GM12874 (cell line): ENCODE measurements around the gene PSMD5.

Experiments used
- TF ChIP-seq, protein P1 (sequence below): IDR thresholded peaks from 2 replicates; pipeline ENCODE4 v1.5.1; 2011; ENCODE audit warnings: low read depth, mild to moderate bottlenecking, control low read depth, low read length, moderate library complexity; ENCODE audit not compliant: insufficient read depth

PSMD5 gene

GRCh38 chr9:120842685-120843485 lies at the start of gene PSMD5:
TSS of gene PSMD5 (minus strand) at chr9:120842922. CDS start at chr9:120842909, 13 bp downstream.
- TF ChIP-seq, protein P1, sequence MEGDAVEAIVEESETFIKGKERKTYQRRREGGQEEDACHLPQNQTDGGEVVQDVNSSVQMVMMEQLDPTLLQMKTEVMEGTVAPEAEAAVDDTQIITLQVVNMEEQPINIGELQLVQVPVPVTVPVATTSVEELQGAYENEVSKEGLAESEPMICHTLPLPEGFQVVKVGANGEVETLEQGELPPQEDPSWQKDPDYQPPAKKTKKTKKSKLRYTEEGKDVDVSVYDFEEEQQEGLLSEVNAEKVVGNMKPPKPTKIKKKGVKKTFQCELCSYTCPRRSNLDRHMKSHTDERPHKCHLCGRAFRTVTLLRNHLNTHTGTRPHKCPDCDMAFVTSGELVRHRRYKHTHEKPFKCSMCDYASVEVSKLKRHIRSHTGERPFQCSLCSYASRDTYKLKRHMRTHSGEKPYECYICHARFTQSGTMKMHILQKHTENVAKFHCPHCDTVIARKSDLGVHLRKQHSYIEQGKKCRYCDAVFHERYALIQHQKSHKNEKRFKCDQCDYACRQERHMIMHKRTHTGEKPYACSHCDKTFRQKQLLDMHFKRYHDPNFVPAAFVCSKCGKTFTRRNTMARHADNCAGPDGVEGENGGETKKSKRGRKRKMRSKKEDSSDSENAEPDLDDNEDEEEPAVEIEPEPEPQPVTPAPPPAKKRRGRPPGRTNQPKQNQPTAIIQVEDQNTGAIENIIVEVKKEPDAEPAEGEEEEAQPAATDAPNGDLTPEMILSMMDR, result no peak

DNA sequence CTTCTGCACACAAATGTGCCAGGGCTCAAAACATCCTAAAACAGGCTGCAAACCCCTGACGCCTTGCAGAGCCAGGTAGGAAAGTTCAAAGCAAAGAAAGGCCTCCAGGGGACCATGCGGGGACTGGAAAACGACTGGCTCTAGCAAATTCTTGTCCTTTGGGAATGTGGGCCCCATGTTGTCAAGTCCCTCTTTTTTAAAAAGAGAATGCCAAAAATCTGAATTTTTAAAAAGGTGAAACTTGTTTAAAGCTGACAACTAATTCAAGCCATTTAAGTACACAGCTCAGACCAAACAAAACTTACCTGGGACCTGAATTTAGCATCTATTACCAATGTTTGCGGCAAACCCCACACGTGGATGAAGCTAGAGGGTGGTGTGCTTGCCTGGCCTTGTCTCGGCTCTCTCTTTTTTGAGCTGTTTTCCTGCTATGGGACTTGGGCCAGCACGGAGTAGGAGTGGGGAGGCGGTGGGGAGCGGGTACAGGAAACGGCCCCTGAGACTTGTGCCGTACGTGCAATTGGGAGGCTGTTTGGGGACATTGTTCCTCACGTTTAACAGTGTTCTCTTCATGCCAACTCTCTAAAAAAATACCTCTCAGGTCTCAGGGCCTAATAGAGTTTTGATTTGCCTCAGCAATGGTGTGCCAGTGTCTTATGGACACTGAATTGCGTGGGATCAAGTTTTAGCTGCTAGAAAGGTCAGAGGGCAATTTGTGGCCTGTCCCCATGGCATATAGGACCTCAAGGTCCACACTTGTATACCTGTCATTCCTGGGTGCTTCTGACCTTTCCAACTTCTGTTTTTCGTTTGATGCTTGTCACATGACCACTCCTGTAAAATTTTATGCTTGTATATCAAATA lies 49.4 kb upstream of the PSMD5 start:
- TF ChIP-seq, protein P1, result no peak

DNA sequence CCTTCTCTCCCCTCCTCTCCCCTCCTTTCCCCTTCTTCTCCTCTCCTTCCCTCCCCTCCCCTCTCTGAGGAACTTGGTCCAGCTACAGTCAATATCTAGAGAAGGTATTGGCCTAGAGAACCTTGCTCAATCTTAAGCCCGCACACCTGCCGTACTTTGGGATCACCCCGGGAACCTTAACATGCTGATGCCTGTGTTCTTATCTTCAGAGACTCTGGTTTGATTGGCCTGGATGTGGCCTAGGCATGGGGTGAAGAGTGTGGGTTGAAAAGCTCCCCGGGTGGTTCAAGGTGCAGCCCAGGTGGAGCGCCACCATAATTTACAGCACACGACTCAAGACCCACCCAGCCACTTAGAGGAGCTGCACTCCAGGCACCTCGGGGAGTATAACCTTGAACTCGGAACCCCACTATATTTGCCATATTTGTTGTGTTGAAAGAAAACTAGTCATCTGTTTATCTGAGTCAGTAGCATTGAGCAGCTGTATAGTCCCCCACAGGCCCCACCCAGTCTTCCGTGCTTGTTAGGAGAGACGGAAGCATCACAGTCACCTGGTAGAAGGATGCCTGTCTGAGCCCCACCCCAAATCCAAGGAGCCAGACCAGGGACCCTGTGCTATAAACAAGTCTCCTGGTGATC lies 48.6 kb upstream of the PSMD5 start:
- TF ChIP-seq, protein P1, result no peak

DNA sequence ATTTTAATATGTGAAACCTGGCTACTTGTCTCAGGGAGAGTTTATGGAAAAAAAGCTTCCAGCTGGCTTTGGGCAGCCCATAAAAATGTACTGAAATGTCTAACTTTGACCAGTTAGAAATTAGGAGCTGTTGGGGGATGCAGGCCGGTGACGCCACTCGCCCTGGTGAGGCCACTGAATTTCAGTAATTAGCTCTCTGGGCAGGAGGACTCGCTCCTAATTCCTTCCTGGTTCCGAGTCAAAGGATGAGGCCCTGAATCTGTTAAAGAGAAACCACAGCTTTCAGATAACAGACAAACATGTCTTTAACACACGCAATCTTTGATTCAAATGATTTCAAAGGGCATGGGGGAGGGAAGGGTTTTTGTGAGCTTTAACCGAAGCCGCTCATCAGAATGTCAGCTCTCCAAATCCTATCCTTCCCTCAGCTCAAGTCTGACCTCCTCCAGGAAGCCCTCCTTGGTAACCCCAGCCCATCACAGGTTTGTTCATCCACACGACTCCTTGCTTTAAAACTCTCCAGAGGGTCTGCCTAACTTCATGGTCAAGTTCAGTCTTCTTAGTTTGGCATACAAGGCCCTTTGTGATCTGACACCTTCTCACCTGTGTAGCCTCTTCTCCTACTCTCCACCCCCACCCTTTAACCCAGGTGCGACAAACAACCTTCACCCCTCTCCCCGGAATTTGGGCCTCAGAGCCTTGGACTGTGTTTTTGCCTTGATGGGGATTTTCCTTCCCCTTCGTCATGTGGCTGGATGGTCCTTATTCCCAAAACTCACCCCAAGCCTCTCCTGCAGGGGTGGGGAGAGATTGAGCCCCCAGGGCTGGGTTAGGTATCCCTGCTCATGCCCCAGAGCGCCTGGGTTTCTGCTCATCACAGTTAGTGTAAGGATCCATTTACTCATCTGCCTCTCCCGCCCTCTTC lies 47.9 kb upstream of the PSMD5 start:
- TF ChIP-seq, protein P1, result no peak

DNA sequence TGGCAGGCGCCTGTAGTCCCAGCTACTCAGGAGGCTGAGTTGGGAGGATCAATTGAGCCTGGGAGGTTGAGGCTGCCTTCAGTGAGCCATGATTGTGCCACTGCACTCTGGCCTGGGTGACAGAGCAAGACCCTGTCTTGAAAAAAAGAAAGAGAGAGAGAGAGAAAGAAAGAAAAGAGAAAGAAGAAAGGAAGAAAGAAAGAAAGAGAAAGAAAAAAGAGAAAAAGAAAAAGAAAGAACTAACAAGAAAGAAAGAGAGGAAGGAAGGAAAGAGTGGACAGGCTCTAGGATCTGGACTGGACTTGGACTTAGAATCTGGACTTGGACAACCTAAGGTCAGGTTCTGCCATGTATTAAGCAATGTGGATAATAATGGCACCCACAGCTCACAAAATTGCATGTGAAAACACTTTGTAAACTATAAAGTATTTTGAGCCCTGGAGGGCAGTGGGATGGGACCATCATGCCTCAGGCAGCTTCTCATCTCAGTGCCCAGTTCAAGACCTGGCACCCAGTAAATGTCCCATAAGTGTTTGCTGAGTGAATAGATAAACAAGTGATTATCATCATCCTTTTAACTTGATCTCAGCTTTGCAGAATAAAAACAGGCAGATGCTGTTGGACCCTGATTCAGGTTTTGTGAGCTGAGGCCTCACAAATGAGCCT lies 47.0 kb upstream of the PSMD5 start:
- TF ChIP-seq, protein P1, result no peak

DNA sequence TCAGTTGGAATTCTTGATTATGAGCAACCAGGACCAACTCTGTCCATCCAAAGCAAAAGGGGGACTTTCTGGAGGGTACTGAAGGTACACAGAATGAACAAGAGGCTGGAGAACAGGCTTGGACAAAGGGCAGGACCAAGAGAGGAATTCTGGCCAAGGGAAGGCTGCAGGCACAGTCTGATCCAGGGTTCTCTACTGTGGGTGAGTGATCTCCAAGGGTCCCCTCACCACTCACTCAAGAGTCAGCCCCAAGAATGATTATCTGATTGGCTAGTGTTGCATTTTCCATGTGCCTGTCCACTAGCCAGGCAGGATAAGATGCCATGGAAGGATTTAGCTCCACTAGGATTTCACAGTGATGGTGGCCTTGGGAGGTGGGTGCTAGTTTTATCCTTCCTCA lies 45.9 kb upstream of the PSMD5 start:
- TF ChIP-seq, protein P1, result no peak
